OCI-M2 (cell line): ENCODE measurements around the gene ZEB2.
"Not testable (repeated sequence)": the region's sequence is repeated elsewhere in the genome, so short reads cannot be mapped to it uniquely, and the experiment has no call there.

Experiments used
- DNase-seq: peaks from one replicate; lab custom pipeline; 2025; ENCODE audit not compliant: unreplicated experiment; lab: John Stamatoyannopoulos, UW

ZEB2 gene

GRCh38 chr2:144389930-144390311 lies 130.0 kb downstream of the ZEB2 start:
- DNase-seq = no peak

GRCh38 chr2:144389151-144389929 lies 130.6 kb downstream of the ZEB2 start:
- DNase-seq = no peak

- DNase-seq = no peak
Observed at GRCh38 chr2:144385381-144385780, 134.5 kb downstream of the ZEB2 start.

- DNase-seq = no peak
Observed at GRCh38 chr2:144383571-144384100, 136.3 kb downstream of the ZEB2 start.

GRCh38 chr2:144382849-144383248 lies 137.1 kb downstream of the ZEB2 start:
- DNase-seq = no peak

GRCh38 chr2:144381716-144382115 lies 138.2 kb downstream of the ZEB2 start:
- DNase-seq = no peak

GRCh38 chr2:144379851-144380311 lies 140.0 kb downstream of the ZEB2 start:
- DNase-seq = no peak

GRCh38 chr2:144378551-144378950 lies 141.4 kb downstream of the ZEB2 start:
- DNase-seq = no peak

- DNase-seq = no peak
Observed at GRCh38 chr2:144377914-144378313, 142.0 kb downstream of the ZEB2 start.

- no peak for DNase-seq
Observed at GRCh38 chr2:144376926-144377325, 143.0 kb downstream of the ZEB2 start.

- DNase-seq = no peak
Observed at GRCh38 chr2:144376460-144376859, 143.5 kb downstream of the ZEB2 start.

- no peak for DNase-seq
Observed at GRCh38 chr2:144374163-144374661, 145.7 kb downstream of the ZEB2 start.

GRCh38 chr2:144372410-144373080 lies 147.4 kb downstream of the ZEB2 start:
- DNase-seq = peak; percentile 31

GRCh38 chr2:144370937-144371584 lies 148.9 kb downstream of the ZEB2 start:
- DNase-seq = peak; percentile 66

- DNase-seq = no peak
Observed at GRCh38 chr2:144369416-144369815, 150.5 kb downstream of the ZEB2 start.

GRCh38 chr2:144366825-144367429 lies 153.0 kb downstream of the ZEB2 start:
- no peak for DNase-seq

- no peak for DNase-seq
Observed at GRCh38 chr2:144364944-144365738, 154.8 kb downstream of the ZEB2 start.

GRCh38 chr2:144364247-144364646 lies 155.7 kb downstream of the ZEB2 start:
- not testable (repeated sequence) for DNase-seq

GRCh38 chr2:144362401-144362800 lies 157.5 kb downstream of the ZEB2 start:
- DNase-seq = no peak

- no peak for DNase-seq
Observed at GRCh38 chr2:144361742-144362141, 158.2 kb downstream of the ZEB2 start.
